SHP77 treated with DMSO at 0.1 percent for 48 hours (cell line): ENCODE results near the gene IPO11.
"Not testable (repeated sequence)": the region's sequence is repeated elsewhere in the genome, so short reads cannot be mapped to it uniquely, and the experiment has no call there.

Experiments used
- DNase-seq: peaks from one replicate; lab custom pipeline; 2025; lab: John Stamatoyannopoulos, UW

Gene IPO11

GRCh38 chr5:62645223-62645622, 232.7 kb downstream of the IPO11 start:
- no peak for DNase-seq

- no peak for DNase-seq
These were observed 234.7 kb downstream of the IPO11 start for GRCh38 chr5:62647241-62647640.

- DNase-seq = no peak
These were observed 236.5 kb downstream of the IPO11 start for GRCh38 chr5:62649025-62649424.

GRCh38 chr5:62649476-62650113, 237.0 kb downstream of the IPO11 start:
- DNase-seq = no peak

- no peak for DNase-seq
These were observed 237.6 kb downstream of the IPO11 start for GRCh38 chr5:62650197-62650596.

GRCh38 chr5:62652225-62652624, 239.7 kb downstream of the IPO11 start:
- DNase-seq = no peak

- DNase-seq = no peak
These were observed 240.7 kb downstream of the IPO11 start for GRCh38 chr5:62653001-62653863.

- DNase-seq = no peak
These were observed 241.5 kb downstream of the IPO11 start for GRCh38 chr5:62653864-62654575.

- DNase-seq = not testable (repeated sequence)
These were observed 245.2 kb downstream of the IPO11 start for GRCh38 chr5:62657772-62658171.

- no peak for DNase-seq
These were observed 248.6 kb downstream of the IPO11 start for GRCh38 chr5:62661126-62661525.

- no peak for DNase-seq
These were observed 250.0 kb downstream of the IPO11 start for GRCh38 chr5:62662521-62662920.

- no peak for DNase-seq
These were observed 258.9 kb downstream of the IPO11 start for GRCh38 chr5:62671479-62671878.

- not testable (repeated sequence) for DNase-seq
These were observed 264.0 kb downstream of the IPO11 start for GRCh38 chr5:62676596-62676995.
